Loucy (cell line): ENCODE results near the gene MS4A8.

Experiments used
- H2AFZ ChIP-seq: fragments of 200-600 bp; sonication (generic); 2 replicates; pipeline ENCODE4 v1.6.0; 2016; ENCODE audit warnings: antibody characterized with exemption, mild to moderate bottlenecking, low read length, moderate library complexity
- H3F3A ChIP-seq: fragments of 200-600 bp; 2 replicates; pipeline ENCODE4 v1.6.0; 2016; ENCODE audit warnings: antibody characterized with exemption, low read depth, mild to moderate bottlenecking
- H3K27me3 ChIP-seq: fragments of 200-600 bp; sonication (generic); 2 replicates; pipeline ENCODE4 v1.6.1; 2014; ENCODE audit warnings: low read length, mild to moderate bottlenecking; ENCODE audit not compliant: insufficient read depth, poor library complexity, severe bottlenecking
- H3K36me3 ChIP-seq: fragments of 200-600 bp; sonication (generic); 2 replicates; pipeline ENCODE4 v1.6.1; 2016; ENCODE audit warnings: low read length; ENCODE audit not compliant: insufficient read depth
- H3K4me1 ChIP-seq: fragments of 200-600 bp; sonication (generic); 2 replicates; pipeline ENCODE4 v1.5.1; 2014; ENCODE audit warnings: low read length, mild to moderate bottlenecking; ENCODE audit not compliant: insufficient read depth, poor library complexity, severe bottlenecking
- H3K4me2 ChIP-seq: fragments of 200-600 bp; sonication (generic); 2 replicates; pipeline ENCODE4 v1.6.0; 2014; ENCODE audit warnings: antibody characterized with exemption, low read length, low read depth, mild to moderate bottlenecking; ENCODE audit not compliant: poor library complexity, severe bottlenecking
- H3K4me3 ChIP-seq: fragments of 200-600 bp; sonication (generic); 2 replicates; pipeline ENCODE4 v1.5.1; 2014; ENCODE audit warnings: low read length, mild to moderate bottlenecking, mixed read lengths; ENCODE audit not compliant: poor library complexity, severe bottlenecking
- H3K79me2 ChIP-seq: fragments of 200-600 bp; sonication (generic); 2 replicates; pipeline ENCODE4 v1.6.1; 2014; ENCODE audit warnings: low read length; ENCODE audit not compliant: insufficient read depth
- H3K9ac ChIP-seq: fragments of 200-600 bp; sonication (generic); 2 replicates; pipeline ENCODE4 v1.6.0; 2014; ENCODE audit warnings: mild to moderate bottlenecking, low read depth, low read length, moderate library complexity; ENCODE audit not compliant: poor library complexity, severe bottlenecking
- H3K9me2 ChIP-seq: fragments of 200-600 bp; sonication (generic); replicated peaks from 2 replicates; pipeline ENCODE4 v1.6.1; 2016; ENCODE audit warnings: low read depth, low read length, mixed read lengths
- H3K9me3 ChIP-seq: fragments of 200-600 bp; sonication (generic); 2 replicates; pipeline ENCODE4 v1.6.1; 2014; ENCODE audit warnings: mild to moderate bottlenecking, antibody characterized with exemption, low read length, low read depth; ENCODE audit not compliant: insufficient read depth
- H4K20me1 ChIP-seq: fragments of 200-600 bp; sonication (generic); 2 replicates; pipeline ENCODE4 v1.6.0; 2014; ENCODE audit warnings: antibody characterized with exemption, low read length, mild to moderate bottlenecking; ENCODE audit not compliant: insufficient read depth, poor library complexity, severe bottlenecking
- CTCF ChIP-seq: fragments of 200-600 bp; sonication (generic); conservative IDR thresholded peaks from 2 replicates; pipeline ENCODE4 v1.5.1; 2014; ENCODE audit warnings: mild to moderate bottlenecking, antibody characterized with exemption, low read length
- EZH2phosphoT487 ChIP-seq: fragments of 200-600 bp; IDR thresholded peaks from 2 replicates; pipeline ENCODE4 v1.6.1; 2018; ENCODE audit warnings: antibody characterized with exemption, mild to moderate bottlenecking, moderate library complexity, borderline replicate concordance

Gene MS4A8

DNA sequence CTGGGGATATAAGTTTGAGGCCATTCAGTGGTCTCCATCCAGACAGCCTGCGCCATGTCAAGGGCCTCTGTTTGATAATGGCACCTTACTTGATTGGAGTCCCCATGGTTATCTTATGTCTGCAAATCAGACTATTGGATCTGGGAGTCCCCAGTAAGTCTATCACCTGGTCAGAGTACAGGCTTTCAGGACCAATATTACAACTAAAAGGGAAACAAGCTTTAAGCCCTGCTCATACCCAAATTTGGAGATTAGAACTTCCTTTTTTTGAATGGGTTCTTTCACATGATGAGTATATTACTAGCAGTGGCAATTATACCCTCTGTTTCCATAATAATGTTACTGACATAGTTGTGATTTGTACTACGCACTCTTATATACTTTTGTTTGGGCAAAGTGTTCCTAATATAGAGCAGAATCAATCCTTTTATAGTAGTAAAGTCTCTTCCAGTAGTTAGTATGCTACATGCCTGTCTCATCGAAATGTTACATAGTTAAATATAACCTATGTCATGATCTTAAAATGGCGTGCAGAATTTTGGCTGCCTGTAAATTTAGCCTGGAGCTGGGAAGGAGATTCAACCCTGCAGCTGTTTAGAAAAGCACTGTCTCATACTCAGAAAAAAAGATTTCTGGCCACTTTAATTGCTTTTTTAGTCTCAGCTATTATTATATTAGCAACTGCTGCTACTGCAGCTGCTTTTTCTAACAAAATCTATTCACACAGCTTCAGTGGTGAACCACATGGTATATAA, 62.2 kb downstream of the MS4A8 start:
- Histone ChIP-seq H3K9me2 (no peaks in the 10 kb centered on the region), H3K9ac (no peak overlapping the region), H3K9me3 (no peaks in the 10 kb centered on the region), H2AFZ (no peak overlapping the region), H3K27me3 (no peaks in the 10 kb centered on the region), H3K4me3 (no peak overlapping the region), H3K36me3 (no peaks in the 10 kb centered on the region), H3K79me2 (no peaks in the 10 kb centered on the region), H4K20me1 (no peaks in the 10 kb centered on the region), H3F3A (no peaks in the 10 kb centered on the region), H3K4me2 (no peak overlapping the region), H3K4me1 (peaks cover 4% of the 10 kb centered on the region)
- TF ChIP-seq CTCF, result no peak
- no peak for TF ChIP-seq EZH2phosphoT487

DNA sequence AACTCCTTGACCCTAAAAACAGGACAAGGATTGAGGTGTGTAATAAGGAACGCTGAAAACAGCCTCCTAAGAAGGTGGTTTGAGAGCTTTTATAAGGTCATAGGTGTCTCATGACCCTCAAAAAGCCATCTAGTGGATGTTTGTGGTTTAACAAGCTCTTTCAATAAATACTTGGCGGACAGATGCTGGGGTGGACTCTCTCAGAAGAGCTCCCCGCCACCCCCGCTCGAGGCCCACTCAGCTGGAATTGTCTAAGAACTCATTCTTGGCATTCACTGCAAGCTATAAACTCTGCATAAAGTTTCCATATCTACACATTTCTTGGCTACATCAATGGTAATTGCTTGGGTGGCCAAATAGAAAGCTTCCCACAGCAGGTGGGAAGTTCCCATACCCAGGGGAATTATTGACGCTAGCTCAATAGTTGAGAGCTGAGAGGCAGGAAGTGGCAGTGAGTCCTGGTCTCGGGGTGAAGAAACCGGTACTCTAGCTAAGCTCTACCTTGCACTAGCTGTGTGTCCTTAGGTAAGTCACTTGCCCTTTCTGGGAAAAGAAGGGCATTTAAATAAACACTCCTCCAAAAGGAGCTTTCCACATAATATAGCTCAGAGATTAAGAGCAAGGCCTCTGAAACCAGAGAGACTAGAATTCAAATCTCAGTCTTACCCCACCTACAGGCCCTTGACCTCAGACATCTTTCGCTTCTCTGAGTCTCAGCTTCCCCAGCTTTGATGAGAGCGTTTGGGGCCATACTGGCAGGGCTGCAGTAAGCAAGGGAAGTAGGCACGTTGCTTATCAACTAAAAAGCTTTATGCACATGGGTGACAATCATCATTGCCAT, 63.7 kb downstream of the MS4A8 start:
- Histone ChIP-seq H3K27me3 (no peaks in the 10 kb centered on the region), H3K9me3 (no peaks in the 10 kb centered on the region), H3K36me3 (no peaks in the 10 kb centered on the region), H3K9ac (no peak overlapping the region), H4K20me1 (no peaks in the 10 kb centered on the region), H3K79me2 (no peaks in the 10 kb centered on the region), H3K9me2 (no peaks in the 10 kb centered on the region), H3F3A (no peaks in the 10 kb centered on the region), H3K4me2 (no peak overlapping the region), H3K4me1 (peaks cover 4% of the 10 kb centered on the region), H3K4me3 (no peak overlapping the region), H2AFZ (no peak overlapping the region)
- TF ChIP-seq CTCF (peak; percentile 64), EZH2phosphoT487 (no peak)

- H3K9ac ChIP-seq, result no peak overlapping the region
- no peak overlapping the region for H2AFZ ChIP-seq
- no peaks in the 10 kb centered on the region for H3K36me3 ChIP-seq
- H3K27me3 ChIP-seq, result no peaks in the 10 kb centered on the region
- H4K20me1 ChIP-seq, result no peaks in the 10 kb centered on the region
- H3K4me3 ChIP-seq, result no peak overlapping the region
- H3K79me2 ChIP-seq, result no peaks in the 10 kb centered on the region
- H3K4me1 ChIP-seq, result peaks cover 4% of the 10 kb centered on the region
- H3K9me2 ChIP-seq, result no peaks in the 10 kb centered on the region
- no peaks in the 10 kb centered on the region for H3K9me3 ChIP-seq
- H3F3A ChIP-seq, result no peaks in the 10 kb centered on the region
- no peak for TF ChIP-seq CTCF
- no peak for TF ChIP-seq EZH2phosphoT487
- no peak overlapping the region for H3K4me2 ChIP-seq
Measured at GRCh38 chr11:60763692-60764369, 64.4 kb downstream of the MS4A8 start.
